Uterus (tissue), 4 donors: Measurements from ENCODE around the gene GMDS. TPM values are rescaled to one million over a fixed set of nuclear protein-coding genes. Genes with fewer than 3 reads are reported as not detected.

Experiments
- DNase-seq, 2 donors: peaks; one replicate each; pipeline ENCODE4 v3.0.0-alpha.2; 2019 to 2020
- H3K27ac ChIP-seq, 2 donors: fragments of 200-600 bp; sonication (generic); 1 replicate in 1 of 2; 2 replicates in 1 of 2; pipeline ENCODE4 v1.5.1; 2016 to 2018
- H3K27me3 ChIP-seq, 2 donors: fragments of 200-600 bp; sonication (generic); one replicate each; pipeline ENCODE4 v1.5.1; 2018 to 2019; ENCODE audit warnings: control low read depth in 1 of 2
- H3K36me3 ChIP-seq, 2 donors: fragments of 200-600 bp; sonication (generic); one replicate each; pipeline ENCODE4 v1.5.1; 2019; ENCODE audit warnings: control low read depth in 1 of 2
- H3K4me1 ChIP-seq, 2 donors: fragments of 200-600 bp; sonication (generic); one replicate each; pipeline ENCODE4 v1.5.1; 2018 to 2019; ENCODE audit warnings: control low read depth in 1 of 2
- H3K4me3 ChIP-seq, 2 donors: fragments of 200-600 bp; sonication (generic); 1 replicate in 1 of 2; 2 replicates in 1 of 2; pipeline ENCODE4 v1.5.1; 2018 to 2019; ENCODE audit warnings: mild to moderate bottlenecking in 1 of 2
- H3K9me3 ChIP-seq, 2 donors: fragments of 200-600 bp; sonication (generic); one replicate each; pipeline ENCODE4 v1.5.1; 2019; ENCODE audit warnings: control low read depth in 1 of 2
- CTCF ChIP-seq, 4 experiments: fragments of 200-600 bp in 2 of 4; fragments of 450-650 bp in 2 of 4; sonication (generic) in 2 of 4; IDR thresholded peaks; one replicate each; pipeline ENCODE4 v1.5.1; 2016 to 2019; ENCODE audit warnings: antibody characterized with exemption in 4 of 4, mild to moderate bottlenecking in 2 of 4, moderate library complexity in 1 of 4
- POLR2A ChIP-seq, 2 donors: fragments of 450-650 bp; IDR thresholded peaks; one replicate each; pipeline ENCODE4 v1.6.1; 2016; ENCODE audit warnings: antibody characterized with exemption in 2 of 2, mild to moderate bottlenecking in 1 of 2, moderate library complexity in 1 of 2
- intact Hi-C: fragments of 100-400 bp; cut with DNase I; formaldehyde crosslinking; loops from one replicate; pipeline ENCODE4 v1.15.1; 2023; ENCODE audit warnings: low total_unique reads
- total RNA-seq, 4 donors: library from RNA; depleted of rRNA in 3 of 4; stranded (reverse); fragments of >200 nt in 3 of 4; gene quantifications; one replicate each; pipeline versions ENCODE4 v1.1.0 to v1.2.4, GENCODE V29; 2014 to 2023
- donor health status: DM: yes; HTN: yes; CAD: no.

The GMDS gene
- total RNA-seq, 4 donors from 2014 or later, result 5.3 to 17.4 (median 12.9) TPM

GRCh38 chr6:1767481-1768246 lies 477.7 kb downstream of the GMDS start:
- H3K4me1 ChIP-seq, result no peaks in the 10 kb centered on the region
- intact Hi-C loops, result no loop called here
- no peak overlapping the region for H3K27ac ChIP-seq
- no peaks in the 10 kb centered on the region for H3K36me3 ChIP-seq
- H3K4me3 ChIP-seq, result no peak overlapping the region
- TF ChIP-seq CTCF (IDR thresholded peaks at IDR 0.05) (no peak), POLR2A (IDR thresholded peaks at IDR 0.05) (no peak)
- H3K9me3 ChIP-seq, result no peaks in the 10 kb centered on the region
- no peak for DNase-seq
- no peaks in the 10 kb centered on the region for H3K27me3 ChIP-seq

GRCh38 chr6:1766654-1767053 lies 478.8 kb downstream of the GMDS start:
- no peaks in the 10 kb centered on the region for H3K9me3 ChIP-seq
- H3K27ac ChIP-seq, result no peak overlapping the region

GRCh38 chr6:1765160-1765903 lies 480.1 kb downstream of the GMDS start:
- intact Hi-C loops, result no loop called here
- H3K36me3 ChIP-seq, result no peaks in the 10 kb centered on the region
- H3K27me3 ChIP-seq, result no peaks in the 10 kb centered on the region
- TF ChIP-seq POLR2A (IDR thresholded peaks at IDR 0.05), result no peak
- no peak for TF ChIP-seq CTCF (IDR thresholded peaks at IDR 0.05)
- DNase-seq, result no peak
- H3K9me3 ChIP-seq, result no peaks in the 10 kb centered on the region
- no peak overlapping the region for H3K4me3 ChIP-seq
- no peak overlapping the region for H3K27ac ChIP-seq
- no peaks in the 10 kb centered on the region for H3K4me1 ChIP-seq

More at GRCh38 chr6:1766654-1767053, 478.8 kb downstream of the GMDS start:
- intact Hi-C loops, result no loop called here
- H3K27me3 ChIP-seq, result no peaks in the 10 kb centered on the region
- no peak overlapping the region for H3K4me3 ChIP-seq
- TF ChIP-seq POLR2A (IDR thresholded peaks at IDR 0.05) (no peak), CTCF (IDR thresholded peaks at IDR 0.05) (no peak)
- no peaks in the 10 kb centered on the region for H3K36me3 ChIP-seq
- H3K4me1 ChIP-seq, result no peaks in the 10 kb centered on the region
- DNase-seq, result peak in 1 of 2 donors; percentile 31

- intact Hi-C loops, result no loop called here
- TF ChIP-seq CTCF (IDR thresholded peaks at IDR 0.05), result no peak
- no peak for TF ChIP-seq POLR2A (IDR thresholded peaks at IDR 0.05)
- H3K27me3 ChIP-seq, result no peaks in the 10 kb centered on the region
- no peak for DNase-seq
- H3K27ac ChIP-seq, result no peak overlapping the region
- H3K9me3 ChIP-seq, result no peaks in the 10 kb centered on the region
- H3K4me1 ChIP-seq, result no peaks in the 10 kb centered on the region
- H3K36me3 ChIP-seq, result no peaks in the 10 kb centered on the region
- H3K4me3 ChIP-seq, result no peak overlapping the region
Measured at GRCh38 chr6:1764397-1764987, 480.9 kb downstream of the GMDS start.

- no peak overlapping the region for H3K4me3 ChIP-seq
- no peak for DNase-seq
- H3K27ac ChIP-seq, result no peak overlapping the region
- H3K27me3 ChIP-seq, result no peaks in the 10 kb centered on the region
- no peaks in the 10 kb centered on the region for H3K36me3 ChIP-seq
- no peaks in the 10 kb centered on the region for H3K9me3 ChIP-seq
- intact Hi-C loops, result no loop called here
- TF ChIP-seq POLR2A (IDR thresholded peaks at IDR 0.05), result no peak
- no peaks in the 10 kb centered on the region for H3K4me1 ChIP-seq
Measured at GRCh38 chr6:1763404-1763803, 482.0 kb downstream of the GMDS start.
